ENCODE results near the gene NKG7.

NKG7 gene

DNA sequence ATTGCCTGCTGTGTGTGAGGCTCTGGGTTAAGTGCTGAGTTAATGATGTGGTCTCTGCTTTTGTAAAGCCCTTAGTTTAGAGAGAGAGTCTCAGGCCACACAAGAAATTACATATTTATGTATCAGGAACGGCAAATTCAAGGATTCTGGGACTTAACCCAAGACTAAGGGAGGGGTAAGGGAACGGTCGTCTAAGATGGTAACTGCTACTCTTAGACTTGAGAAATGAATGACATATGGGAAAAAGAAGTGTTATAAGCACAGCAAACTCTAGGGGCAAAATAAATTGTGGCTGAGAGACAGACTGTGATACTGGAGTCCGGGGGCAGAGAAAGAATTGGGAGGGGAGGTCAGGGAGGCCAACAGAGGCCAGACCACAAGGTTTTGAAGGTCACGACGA is 40.7 kb downstream of the NKG7 start:
- TF ChIP-seq, protein P1, sequence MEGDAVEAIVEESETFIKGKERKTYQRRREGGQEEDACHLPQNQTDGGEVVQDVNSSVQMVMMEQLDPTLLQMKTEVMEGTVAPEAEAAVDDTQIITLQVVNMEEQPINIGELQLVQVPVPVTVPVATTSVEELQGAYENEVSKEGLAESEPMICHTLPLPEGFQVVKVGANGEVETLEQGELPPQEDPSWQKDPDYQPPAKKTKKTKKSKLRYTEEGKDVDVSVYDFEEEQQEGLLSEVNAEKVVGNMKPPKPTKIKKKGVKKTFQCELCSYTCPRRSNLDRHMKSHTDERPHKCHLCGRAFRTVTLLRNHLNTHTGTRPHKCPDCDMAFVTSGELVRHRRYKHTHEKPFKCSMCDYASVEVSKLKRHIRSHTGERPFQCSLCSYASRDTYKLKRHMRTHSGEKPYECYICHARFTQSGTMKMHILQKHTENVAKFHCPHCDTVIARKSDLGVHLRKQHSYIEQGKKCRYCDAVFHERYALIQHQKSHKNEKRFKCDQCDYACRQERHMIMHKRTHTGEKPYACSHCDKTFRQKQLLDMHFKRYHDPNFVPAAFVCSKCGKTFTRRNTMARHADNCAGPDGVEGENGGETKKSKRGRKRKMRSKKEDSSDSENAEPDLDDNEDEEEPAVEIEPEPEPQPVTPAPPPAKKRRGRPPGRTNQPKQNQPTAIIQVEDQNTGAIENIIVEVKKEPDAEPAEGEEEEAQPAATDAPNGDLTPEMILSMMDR (IDR thresholded peaks at IDR 0.05): no peak

DNA sequence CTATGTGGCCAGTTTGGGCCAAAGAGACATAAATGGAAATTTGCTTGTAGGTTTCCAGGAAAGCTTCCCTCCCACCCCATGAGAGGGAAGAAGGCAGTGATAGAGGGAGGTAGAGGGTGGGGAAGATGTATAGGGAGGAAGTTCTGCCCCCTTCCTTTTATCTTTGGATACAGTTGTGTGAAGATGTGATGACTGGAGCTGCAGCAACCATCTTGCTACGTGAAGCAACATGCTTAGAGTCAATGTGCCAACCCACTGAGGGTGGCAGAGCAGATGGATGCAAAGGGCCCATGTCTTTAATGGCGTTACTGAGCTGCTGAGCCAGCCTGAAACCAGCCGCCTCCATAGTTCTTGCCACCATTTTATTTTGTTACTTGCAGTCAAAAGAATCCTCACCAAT is 41.3 kb downstream of the NKG7 start:
- TF ChIP-seq, protein P1 (IDR thresholded peaks at IDR 0.05): no peak

DNA sequence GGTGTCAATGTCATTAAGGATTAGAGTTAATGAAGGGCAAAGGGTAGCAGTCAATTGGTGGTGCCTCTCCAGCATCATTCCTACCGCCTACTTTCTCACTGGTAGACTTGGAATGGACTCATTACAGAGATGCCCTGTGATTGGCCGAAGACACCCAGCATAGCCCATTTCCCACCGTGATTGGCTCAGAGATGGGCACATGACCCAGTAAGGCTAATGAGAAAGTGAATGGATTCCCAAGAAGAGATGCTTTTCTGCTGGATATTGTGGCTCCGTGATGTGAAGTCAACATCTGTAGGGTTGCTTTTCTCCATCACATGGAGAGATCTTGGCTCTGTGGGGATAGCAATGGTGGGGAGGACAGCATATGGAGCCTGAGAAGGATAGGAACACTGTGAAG is 42.1 kb downstream of the NKG7 start:
- TF ChIP-seq, protein P1 (IDR thresholded peaks at IDR 0.05): no peak

DNA sequence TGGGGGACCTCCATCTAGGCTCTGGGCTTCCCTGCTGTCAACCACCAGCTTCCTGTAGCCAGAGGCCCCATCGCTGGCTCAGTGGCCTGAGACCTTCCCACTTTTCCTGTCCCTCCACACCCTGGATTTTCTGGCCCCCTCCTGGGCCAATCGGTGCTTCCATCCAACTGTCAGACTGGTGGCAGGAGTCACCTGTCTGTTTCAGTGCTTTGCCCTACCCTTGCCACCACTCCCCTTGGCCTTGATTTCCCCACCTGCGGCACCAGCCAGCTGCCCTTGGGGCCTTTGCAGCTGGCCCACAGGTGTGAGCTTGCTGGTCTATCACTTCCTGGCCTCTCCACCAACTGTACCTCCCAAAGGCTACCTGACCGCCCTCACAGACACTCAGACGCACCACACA is 43.0 kb downstream of the NKG7 start:
- TF ChIP-seq, protein P1 (IDR thresholded peaks at IDR 0.05): no peak

DNA sequence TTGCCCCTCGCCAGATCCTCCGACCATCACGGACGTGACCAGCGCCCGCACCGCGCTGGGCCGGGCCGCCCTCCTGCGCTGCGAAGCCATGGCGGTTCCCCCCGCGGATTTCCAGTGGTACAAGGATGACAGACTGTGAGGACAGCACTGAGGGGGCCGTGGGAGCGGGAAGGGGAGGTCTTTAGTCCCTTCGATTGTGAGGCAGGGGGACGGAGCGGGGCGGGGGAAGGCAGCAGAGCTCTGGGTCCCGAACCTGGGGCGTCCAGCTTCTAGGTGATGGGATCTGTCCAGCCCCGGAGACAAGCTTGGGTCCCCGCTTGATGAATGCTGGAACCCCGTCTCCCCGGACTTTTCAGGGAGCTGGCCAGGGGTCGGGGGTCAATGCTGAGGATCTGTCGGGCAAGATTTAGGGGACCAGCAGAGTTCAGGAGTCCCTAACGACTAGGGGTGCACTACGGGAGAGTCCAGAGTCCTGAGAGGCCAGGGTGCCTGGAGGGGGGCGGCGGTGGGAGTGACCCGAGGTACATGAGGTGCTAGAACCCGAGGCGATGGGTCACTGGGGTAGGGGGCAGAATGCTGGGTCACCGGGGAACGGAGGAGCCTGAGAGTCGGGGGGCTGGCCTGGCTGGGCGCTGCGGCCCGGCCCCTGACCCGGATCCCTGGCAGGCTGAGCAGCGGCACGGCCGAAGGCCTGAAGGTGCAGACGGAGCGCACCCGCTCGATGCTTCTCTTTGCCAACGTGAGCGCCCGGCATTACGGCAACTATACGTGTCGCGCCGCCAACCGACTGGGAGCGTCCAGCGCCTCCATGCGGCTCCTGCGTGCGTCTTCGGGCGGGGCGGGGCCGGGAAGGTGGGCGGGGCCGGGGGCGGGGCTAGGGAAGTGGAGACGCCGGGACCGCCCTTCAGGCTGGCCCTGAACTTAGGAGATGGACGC is 45.1 kb downstream of the NKG7 start:
- TF ChIP-seq, protein P1 (IDR thresholded peaks at IDR 0.05): peak; percentile 49; the same call in 1 of the 2 replicates

DNA sequence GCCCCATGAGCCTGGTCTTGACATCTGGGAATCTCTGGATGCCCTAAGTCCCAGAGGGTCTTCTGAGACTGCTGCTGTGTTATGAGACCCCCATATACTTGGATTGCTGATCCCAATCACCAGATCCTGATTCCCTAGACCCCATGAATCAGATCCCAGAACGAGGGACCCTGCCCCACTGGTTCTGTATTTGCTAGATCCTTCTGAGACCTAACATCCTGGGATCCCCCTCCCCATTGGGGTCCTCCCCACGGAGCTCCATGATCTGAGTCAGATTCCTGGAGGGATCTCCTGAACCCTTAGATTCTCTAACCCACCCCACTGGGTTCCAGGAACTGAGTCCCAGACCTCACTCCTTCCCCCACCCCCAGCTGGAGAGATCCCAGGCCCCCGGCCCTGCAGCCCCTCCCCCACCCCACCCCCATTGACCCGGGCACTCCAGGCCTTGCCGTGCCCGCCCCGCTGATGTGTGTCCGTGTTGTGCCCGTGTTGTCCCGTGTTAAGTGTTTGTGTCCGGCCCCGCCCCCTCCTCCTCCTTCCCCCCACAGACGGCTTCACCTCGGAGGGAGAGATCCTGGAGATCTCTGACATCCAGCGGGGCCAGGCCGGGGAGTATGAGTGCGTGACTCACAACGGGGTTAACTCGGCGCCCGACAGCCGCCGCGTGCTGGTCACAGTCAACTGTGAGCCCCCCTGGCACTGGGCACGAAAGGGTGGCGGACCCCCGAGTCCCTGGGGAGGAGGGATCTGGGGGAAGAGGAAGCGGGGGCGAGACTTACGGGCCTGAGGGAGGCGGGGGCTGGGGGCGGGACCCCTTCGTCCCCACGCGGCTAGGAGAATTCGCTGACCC is 46.0 kb downstream of the NKG7 start:
- TF ChIP-seq, protein P1 (IDR thresholded peaks at IDR 0.05): no peak

DNA sequence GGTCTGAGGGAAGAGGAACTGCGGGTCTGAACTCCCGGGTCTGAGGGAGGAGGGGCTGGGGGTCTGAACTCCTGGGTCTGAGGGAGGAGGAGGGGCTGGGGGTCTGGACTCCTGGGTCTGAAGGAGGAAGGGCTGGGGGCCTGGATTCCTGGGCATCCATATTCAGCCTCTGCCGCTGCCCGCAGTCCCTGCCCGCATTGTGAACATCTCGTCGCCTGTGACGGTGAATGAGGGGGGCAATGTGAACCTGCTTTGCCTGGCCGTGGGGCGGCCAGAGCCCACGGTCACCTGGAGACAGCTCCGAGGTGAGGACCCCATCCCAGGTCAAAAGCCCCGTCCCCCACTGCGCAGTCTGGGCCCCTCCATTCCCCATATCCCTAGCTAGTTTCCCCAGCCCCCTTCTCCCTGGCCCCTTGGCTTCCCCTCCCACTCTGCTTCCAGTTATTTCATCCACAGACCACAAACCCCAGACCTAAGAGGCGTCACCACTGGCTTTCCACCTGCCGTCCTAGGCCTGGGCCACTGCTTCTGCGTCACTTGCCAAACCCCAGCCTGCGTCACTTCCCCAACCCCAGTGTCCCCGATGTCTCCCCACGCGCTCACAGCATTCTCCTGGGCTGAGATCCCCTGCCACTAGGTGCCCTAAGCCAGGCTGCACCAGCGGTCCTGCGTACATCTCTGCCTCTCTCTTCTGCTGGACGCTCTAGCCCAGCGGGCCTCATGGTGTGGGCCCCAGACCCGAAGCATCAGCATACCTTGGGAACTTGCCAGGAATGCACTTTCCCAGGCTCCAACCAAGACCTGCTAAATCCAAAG is 47.1 kb downstream of the NKG7 start:
- TF ChIP-seq, protein P1 (IDR thresholded peaks at IDR 0.05): no peak

All from LNCAP (cell line).